ENCODE results near the gene EBF4. TPM values are rescaled to one million over a fixed set of nuclear protein-coding genes. Genes with fewer than 3 reads are reported as not detected.
"Not testable (repeated sequence)": the region's sequence is repeated elsewhere in the genome, so short reads cannot be mapped to it uniquely, and the experiment has no call there.

The EBF4 gene
- total RNA-seq, 1 donor from 2014 or later, result 11.0 TPM

DNA sequence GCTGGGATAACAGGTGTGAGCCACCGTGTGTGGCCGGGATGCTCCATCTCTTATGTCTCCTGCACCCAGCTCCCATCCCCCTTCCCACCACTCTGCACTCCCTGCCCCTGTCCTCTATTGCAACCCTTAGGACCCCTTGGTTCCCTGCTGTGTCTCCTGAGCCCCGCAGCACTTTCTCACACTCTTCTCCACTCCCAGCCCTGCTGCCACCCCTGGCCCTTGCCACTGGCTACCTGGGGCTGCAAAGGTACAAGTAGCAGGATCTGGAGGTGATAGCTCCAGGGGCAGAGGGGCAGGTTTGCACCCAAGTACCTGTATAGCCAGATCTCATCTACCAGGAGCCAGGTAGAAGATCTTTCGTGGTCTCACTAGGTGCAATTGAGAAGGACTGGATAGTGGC, 114.4 kb downstream of the EBF4 start:
- no peak for DNase-seq
- TF ChIP-seq, protein P1, sequence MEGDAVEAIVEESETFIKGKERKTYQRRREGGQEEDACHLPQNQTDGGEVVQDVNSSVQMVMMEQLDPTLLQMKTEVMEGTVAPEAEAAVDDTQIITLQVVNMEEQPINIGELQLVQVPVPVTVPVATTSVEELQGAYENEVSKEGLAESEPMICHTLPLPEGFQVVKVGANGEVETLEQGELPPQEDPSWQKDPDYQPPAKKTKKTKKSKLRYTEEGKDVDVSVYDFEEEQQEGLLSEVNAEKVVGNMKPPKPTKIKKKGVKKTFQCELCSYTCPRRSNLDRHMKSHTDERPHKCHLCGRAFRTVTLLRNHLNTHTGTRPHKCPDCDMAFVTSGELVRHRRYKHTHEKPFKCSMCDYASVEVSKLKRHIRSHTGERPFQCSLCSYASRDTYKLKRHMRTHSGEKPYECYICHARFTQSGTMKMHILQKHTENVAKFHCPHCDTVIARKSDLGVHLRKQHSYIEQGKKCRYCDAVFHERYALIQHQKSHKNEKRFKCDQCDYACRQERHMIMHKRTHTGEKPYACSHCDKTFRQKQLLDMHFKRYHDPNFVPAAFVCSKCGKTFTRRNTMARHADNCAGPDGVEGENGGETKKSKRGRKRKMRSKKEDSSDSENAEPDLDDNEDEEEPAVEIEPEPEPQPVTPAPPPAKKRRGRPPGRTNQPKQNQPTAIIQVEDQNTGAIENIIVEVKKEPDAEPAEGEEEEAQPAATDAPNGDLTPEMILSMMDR (IDR thresholded peaks at IDR 0.05; ENCODE audit: partially characterized antibody, unreplicated experiment), result no peak
- Mint-ChIP-seq H3K27ac (ENCODE audit: unreplicated experiment) (no peak overlapping the region), H3K27me3 (ENCODE audit: unreplicated experiment) (peaks cover 18% of the 10 kb centered on the region), H3K9me3 (ENCODE audit: unreplicated experiment) (peaks cover 5% of the 10 kb centered on the region), H3K4me1 (ENCODE audit: low read depth, unreplicated experiment) (no peaks in the 10 kb centered on the region), H3K4me3 (ENCODE audit: unreplicated experiment) (no peak overlapping the region), H3K36me3 (ENCODE audit: unreplicated experiment) (peaks cover 26% of the 10 kb centered on the region)

DNA sequence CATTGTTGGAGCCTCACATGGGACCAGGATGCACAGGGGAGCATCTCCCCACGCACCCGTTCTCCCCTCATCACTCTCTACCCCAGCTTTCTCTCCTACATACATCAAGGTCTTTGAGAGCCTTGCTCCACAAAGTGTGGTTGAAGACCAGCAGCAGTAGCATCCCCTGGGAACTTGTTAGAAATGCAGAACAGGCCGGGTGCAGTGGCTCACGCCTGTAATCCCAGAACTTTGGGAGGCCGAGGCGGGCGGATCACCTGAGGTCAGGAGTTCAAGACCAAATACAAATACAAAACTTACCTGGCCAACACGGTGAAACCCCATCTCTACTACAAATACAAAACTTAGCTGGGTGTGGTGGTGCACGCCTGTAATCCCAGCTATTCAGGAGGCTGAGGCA, 115.3 kb downstream of the EBF4 start:
- H3K9me3 Mint-ChIP-seq (ENCODE audit: unreplicated experiment); H3K4me3 Mint-ChIP-seq (ENCODE audit: unreplicated experiment); H3K27ac Mint-ChIP-seq (ENCODE audit: unreplicated experiment); DNase-seq; H3K4me1 Mint-ChIP-seq (ENCODE audit: low read depth, unreplicated experiment): not testable (repeated sequence)
- Mint-ChIP-seq H3K27me3 (ENCODE audit: unreplicated experiment) (peaks cover 13% of the 10 kb centered on the region), H3K36me3 (ENCODE audit: unreplicated experiment) (peaks cover 22% of the 10 kb centered on the region)

DNA sequence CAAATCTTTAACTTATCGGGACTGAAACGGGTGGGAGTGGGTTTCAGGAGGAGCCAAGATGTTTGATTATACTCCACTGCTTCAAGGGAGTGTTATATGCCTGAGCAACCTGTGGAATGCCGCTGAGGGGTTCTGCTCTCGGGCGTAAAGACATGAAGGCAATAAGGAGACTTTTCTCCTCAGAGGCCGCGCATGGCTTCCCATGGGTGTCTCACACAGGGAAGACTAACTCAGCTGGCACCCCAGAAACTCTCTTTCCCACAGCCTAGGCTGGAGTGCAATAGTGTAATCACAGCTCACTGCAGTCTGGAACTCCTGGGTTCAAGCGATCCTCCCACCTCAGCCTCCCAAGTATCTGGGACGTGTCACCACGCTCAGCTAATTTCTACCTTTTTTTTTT, 117.1 kb downstream of the EBF4 start:
- Mint-ChIP-seq H3K27me3 (ENCODE audit: unreplicated experiment) (peaks cover 11% of the 10 kb centered on the region), H3K9me3 (ENCODE audit: unreplicated experiment) (peaks cover 7% of the 10 kb centered on the region)
- DNase-seq, result no peak

More for the DNA sequence above, 117.1 kb downstream of the EBF4 start:
- Mint-ChIP-seq H3K27ac (ENCODE audit: unreplicated experiment) (no peak overlapping the region), H3K4me3 (ENCODE audit: unreplicated experiment) (no peak overlapping the region), H3K4me1 (ENCODE audit: low read depth, unreplicated experiment) (peaks cover 9% of the 10 kb centered on the region), H3K36me3 (ENCODE audit: unreplicated experiment) (peaks cover 22% of the 10 kb centered on the region)
- TF ChIP-seq, protein P1 (IDR thresholded peaks at IDR 0.05; ENCODE audit: partially characterized antibody, unreplicated experiment), result no peak

Small RNA genes lying within 50 kb of the gene (microRNA-seq; reads per million reads assigned to microRNA genes)
- 80.6 reads per million, percentile 71 among the genes with 10 or more reads in this experiment for gene MIR1292 (ENCODE audit: unreplicated experiment)

Other genes starting within 250 kb of the EBF4 start
- 114 TPM for gene SNRPB, start 222.0 kb upstream of the EBF4 start, total RNA-seq (ENCODE audit: unreplicated experiment)
- gene ZNF343, start 183.9 kb upstream of the EBF4 start, total RNA-seq (ENCODE audit: unreplicated experiment), result 15.5 TPM
- not detected for gene TMC2, start 156.2 kb upstream of the EBF4 start, total RNA-seq (ENCODE audit: unreplicated experiment)
- gene NOP56, start 40.1 kb upstream of the EBF4 start, total RNA-seq (ENCODE audit: unreplicated experiment), result 185 TPM
- 103 TPM for gene IDH3B, start 28.6 kb upstream of the EBF4 start, total RNA-seq (ENCODE audit: unreplicated experiment)
- gene CPXM1, start 107.8 kb downstream of the EBF4 start, total RNA-seq (ENCODE audit: unreplicated experiment), result 28.1 TPM
- gene C20orf141, start 122.2 kb downstream of the EBF4 start, total RNA-seq (ENCODE audit: unreplicated experiment), result not detected
- not detected for gene TMEM239, start 123.6 kb downstream of the EBF4 start, total RNA-seq (ENCODE audit: unreplicated experiment)
- gene PCED1A, start 147.9 kb downstream of the EBF4 start, total RNA-seq (ENCODE audit: unreplicated experiment), result 41.6 TPM
- 46.3 TPM for gene VPS16, start 148.0 kb downstream of the EBF4 start, total RNA-seq (ENCODE audit: unreplicated experiment)
- 59.5 TPM for gene PTPRA, start 180.7 kb downstream of the EBF4 start, total RNA-seq (ENCODE audit: unreplicated experiment)